SK-N-SH treated with all-trans-retinoic acid at 6 μM for 48 hours (cell line): ENCODE data around the gene FNIP2.

ENCODE experiments used
- ARNTL ChIP-seq: fragments of 450-650 bp; formaldehyde crosslinking; IDR thresholded peaks from 2 replicates; pipeline ENCODE4 v1.5.0; 2020; ENCODE audit warnings: low read depth, mild to moderate bottlenecking, moderate library complexity, borderline replicate concordance
- CREB5 ChIP-seq: fragments of 250-450 bp; sonication (Bioruptor Pico); IDR thresholded peaks from 2 replicates; pipeline ENCODE4 v1.5.1; 2020; ENCODE audit warnings: low read depth, mild to moderate bottlenecking, moderate library complexity
- CSRNP3 ChIP-seq: fragments of 250-450 bp; sonication (Bioruptor Pico); IDR thresholded peaks from 2 replicates; pipeline ENCODE4 v1.5.1; 2021; ENCODE audit warnings: mild to moderate bottlenecking, moderate library complexity
- PATZ1 ChIP-seq: fragments of 250-450 bp; sonication (Bioruptor Pico); IDR thresholded peaks from 2 replicates; pipeline ENCODE4 v1.8.0; 2020; ENCODE audit warnings: mild to moderate bottlenecking, moderate library complexity, borderline replicate concordance
- TCF4 ChIP-seq: fragments of 250-450 bp; sonication (Bioruptor Pico); IDR thresholded peaks from 2 replicates; pipeline ENCODE4 v1.8.0; 2021; ENCODE audit warnings: mild to moderate bottlenecking, moderate library complexity, borderline replicate concordance
- ZFP30 ChIP-seq: fragments of 450-650 bp; formaldehyde crosslinking; IDR thresholded peaks from 2 replicates; pipeline ENCODE4 v1.5.0; 2022; ENCODE audit warnings: mild to moderate bottlenecking, moderate library complexity

- TF ChIP-seq ARNTL (CRISPR knock-in tag) (no peak), TCF4 (CRISPR knock-in tag) (no peak), CSRNP3 (CRISPR knock-in tag) (no peak), CREB5 (CRISPR knock-in tag) (no peak), ZFP30 (CRISPR knock-in tag) (no peak), PATZ1 (CRISPR knock-in tag) (no peak)
These were observed 5.4 kb upstream of the FNIP2 start for GRCh38 chr4:158763462-158763861.
